ENCODE data around the gene CHI3L2. TPM values are rescaled to one million over a fixed set of nuclear protein-coding genes. Genes with fewer than 3 reads are reported as not detected.
A peak's percentile ranks its signal among the peaks of the same experiment; 100 is the strongest.

CHI3L2 gene
- total and polyA plus RNA-seq, 9 donors: 0.91 to 17.0 (median 1.5) TPM; not detected in 1

DNA sequence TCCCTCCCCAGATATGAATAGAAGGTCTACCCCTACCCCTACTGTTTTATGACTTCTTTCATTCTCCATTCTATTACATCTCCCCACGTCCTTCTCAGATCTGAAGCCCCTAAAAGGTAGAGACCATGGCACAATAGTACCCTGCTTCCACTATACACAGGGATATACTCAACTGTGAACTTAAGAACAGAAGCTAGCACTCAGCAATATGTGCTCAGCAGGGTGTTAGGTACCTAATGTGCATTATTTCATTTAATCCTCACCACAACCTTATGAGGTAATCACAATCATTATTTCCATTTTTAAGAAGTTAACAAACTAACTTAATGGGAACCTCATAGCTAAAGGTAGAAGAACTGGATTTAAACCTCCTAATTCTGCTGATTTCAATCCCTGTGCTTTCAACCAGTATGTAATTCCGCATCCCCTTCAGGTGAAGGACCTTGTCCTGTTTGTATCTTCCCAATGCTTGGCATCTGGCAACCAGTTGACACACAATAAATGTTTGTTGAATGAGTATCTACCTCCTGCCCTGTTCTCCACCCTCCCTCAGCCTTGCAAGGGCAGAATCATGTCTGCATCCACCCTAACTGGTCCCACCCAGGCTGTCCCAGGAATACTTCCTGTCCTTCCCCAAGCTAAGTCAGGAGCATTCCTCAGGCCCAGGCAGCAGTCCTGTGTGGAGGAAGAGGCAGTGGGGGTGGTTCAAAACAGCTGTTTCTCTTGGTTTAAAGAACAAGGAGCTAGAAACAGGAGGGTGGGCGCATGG lies 33.6 kb upstream of the CHI3L2 start:
- DNase-seq: no peak
- H3K27me3 ChIP-seq: no peaks in the 10 kb centered on the region
- 93 to 96% (median 94%) methylated on average over 3 of the region's 3 CpGs for whole genome bisulfite sequencing, 3 donors
- no peak overlapping the region for H3K27ac ChIP-seq
- intact Hi-C loops (cut with DNase I): no loop called here
- TF ChIP-seq POLR2A (IDR thresholded peaks at IDR 0.05) (no peak), EP300 (IDR thresholded peaks at IDR 0.05) (no peak)
- TF ChIP-seq, protein P1, sequence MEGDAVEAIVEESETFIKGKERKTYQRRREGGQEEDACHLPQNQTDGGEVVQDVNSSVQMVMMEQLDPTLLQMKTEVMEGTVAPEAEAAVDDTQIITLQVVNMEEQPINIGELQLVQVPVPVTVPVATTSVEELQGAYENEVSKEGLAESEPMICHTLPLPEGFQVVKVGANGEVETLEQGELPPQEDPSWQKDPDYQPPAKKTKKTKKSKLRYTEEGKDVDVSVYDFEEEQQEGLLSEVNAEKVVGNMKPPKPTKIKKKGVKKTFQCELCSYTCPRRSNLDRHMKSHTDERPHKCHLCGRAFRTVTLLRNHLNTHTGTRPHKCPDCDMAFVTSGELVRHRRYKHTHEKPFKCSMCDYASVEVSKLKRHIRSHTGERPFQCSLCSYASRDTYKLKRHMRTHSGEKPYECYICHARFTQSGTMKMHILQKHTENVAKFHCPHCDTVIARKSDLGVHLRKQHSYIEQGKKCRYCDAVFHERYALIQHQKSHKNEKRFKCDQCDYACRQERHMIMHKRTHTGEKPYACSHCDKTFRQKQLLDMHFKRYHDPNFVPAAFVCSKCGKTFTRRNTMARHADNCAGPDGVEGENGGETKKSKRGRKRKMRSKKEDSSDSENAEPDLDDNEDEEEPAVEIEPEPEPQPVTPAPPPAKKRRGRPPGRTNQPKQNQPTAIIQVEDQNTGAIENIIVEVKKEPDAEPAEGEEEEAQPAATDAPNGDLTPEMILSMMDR (IDR thresholded peaks at IDR 0.05): no peak
- H3K9me3 ChIP-seq: no peaks in the 10 kb centered on the region
- no peak overlapping the region for H3K4me3 ChIP-seq
- no peaks in the 10 kb centered on the region for H3K36me3 ChIP-seq
- H3K4me1 ChIP-seq (ENCODE audit: insufficient read depth): peaks cover 5% of the 10 kb centered on the region

DNA sequence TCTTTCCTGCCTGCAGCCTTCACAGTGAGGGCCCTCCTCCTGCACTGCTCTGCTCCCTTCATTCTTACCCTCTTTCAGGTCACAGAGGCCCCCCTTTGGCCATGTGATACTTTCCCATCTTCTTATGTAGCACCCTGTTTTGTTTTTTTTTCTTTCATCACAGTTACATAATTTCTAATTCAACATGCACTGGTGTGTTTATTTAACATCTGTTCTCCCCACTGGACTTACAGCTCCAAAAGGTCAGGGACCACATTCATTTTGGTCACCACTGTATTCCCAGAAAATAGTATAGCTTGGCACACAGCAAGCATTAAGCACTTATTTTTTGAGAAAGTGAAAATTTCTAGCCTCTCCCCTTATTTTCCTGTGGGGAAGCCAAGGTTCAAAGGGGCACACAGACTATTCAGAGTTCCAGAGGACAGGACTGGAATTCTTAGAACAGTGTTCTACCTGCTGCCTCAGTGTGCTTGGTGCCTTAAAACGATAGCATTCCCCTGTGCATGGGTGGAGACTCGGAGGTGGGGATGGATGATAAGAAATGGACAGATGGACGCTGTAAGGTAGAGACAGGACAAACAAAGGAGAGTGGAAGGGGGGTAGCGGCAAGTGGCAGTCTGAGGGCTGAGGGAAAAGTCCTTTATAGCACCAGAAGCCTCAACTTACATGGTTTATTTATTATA lies 32.4 kb upstream of the CHI3L2 start:
- no peaks in the 10 kb centered on the region for H3K27me3 ChIP-seq
- no peak overlapping the region for H3K4me3 ChIP-seq
- TF ChIP-seq POLR2A (IDR thresholded peaks at IDR 0.05): no peak
- no peak for TF ChIP-seq EP300 (IDR thresholded peaks at IDR 0.05)
- TF ChIP-seq, protein P1 (IDR thresholded peaks at IDR 0.05): no peak
- intact Hi-C loops (cut with DNase I): no loop called here
- H3K36me3 ChIP-seq: no peaks in the 10 kb centered on the region
- H3K9me3 ChIP-seq: no peaks in the 10 kb centered on the region
- peak in 2 of 5 donors; percentile 19 for DNase-seq
- no peak overlapping the region for H3K27ac ChIP-seq
- H3K4me1 ChIP-seq (ENCODE audit: insufficient read depth): peaks cover 5% of the 10 kb centered on the region
- WGBS, 3 donors: 61 to 62% (median 62%) methylated on average over 4 of the region's 4 CpGs

DNA sequence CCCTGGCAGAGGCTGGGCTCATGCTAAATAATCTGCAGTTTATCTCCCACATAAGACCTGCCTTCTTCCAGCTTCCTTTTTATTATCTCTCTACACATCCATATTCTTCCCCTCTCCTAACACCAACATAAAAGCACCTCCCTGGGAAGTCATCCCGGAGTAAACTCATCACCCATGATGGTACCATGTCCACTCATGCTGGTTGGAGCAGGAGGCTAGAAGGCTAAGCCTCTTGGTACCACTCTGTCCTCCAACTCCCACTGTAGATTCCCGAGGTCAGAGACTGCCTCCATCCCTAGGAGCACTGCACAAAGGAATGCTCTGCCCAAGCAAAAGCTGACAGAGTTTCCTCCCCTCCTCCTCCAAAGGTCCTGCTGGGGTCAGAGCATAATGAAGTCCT lies 31.3 kb upstream of the CHI3L2 start:
- intact Hi-C loops (cut with DNase I): no loop called here
- TF ChIP-seq, protein P1 (IDR thresholded peaks at IDR 0.05): no peak
- TF ChIP-seq POLR2A (IDR thresholded peaks at IDR 0.05): no peak
- no peak for TF ChIP-seq EP300 (IDR thresholded peaks at IDR 0.05)
- WGBS, 3 donors: 84 to 91% (median 87%) methylated on average over 2 of the region's 2 CpGs

DNA sequence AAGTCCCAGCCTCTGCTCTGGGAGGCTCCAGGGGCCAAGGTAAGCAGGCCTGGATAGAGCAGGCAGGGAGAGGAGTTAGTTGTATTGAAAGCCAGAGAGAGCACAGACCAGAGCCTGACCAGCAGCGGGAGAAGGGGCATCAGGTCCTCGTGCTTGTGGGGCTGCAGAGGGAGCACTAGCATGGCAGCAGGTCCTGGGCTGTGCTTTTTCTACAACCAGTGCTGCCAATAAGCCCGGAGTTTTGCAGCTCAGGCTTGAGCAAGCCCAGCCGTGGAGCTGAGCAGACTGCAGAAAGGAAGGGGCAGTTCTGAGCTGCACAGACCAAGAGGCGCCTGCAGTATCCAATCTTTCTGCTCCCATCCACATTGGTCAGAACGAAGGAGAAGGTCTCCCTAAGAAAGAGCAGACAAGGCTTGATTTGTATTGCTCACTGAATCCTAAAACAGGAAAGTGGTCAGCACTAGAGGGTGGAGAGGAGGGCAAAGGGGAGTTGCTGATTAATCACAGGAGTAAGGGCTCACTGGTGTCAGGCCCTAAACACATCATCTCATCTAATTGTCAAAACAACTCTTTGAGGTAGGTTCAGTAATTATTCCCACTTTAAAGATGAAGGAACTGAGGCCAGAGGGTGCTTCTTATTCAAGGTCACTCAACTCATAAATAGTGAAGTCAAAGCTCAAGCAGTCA lies 29.8 kb upstream of the CHI3L2 start:
- no peaks in the 10 kb centered on the region for H3K36me3 ChIP-seq
- DNase-seq: no peak
- peaks cover 3% of the 10 kb centered on the region for H3K4me1 ChIP-seq (ENCODE audit: insufficient read depth)
- no peak for TF ChIP-seq EP300 (IDR thresholded peaks at IDR 0.05)
- H3K27me3 ChIP-seq: no peaks in the 10 kb centered on the region
- no peak overlapping the region for H3K27ac ChIP-seq
- intact Hi-C loops (cut with DNase I): no loop called here
- H3K9me3 ChIP-seq: no peaks in the 10 kb centered on the region
- WGBS, 3 donors: 62 to 83% (median 72%) methylated on average over 6 of the region's 6 CpGs
- H3K4me3 ChIP-seq: no peak overlapping the region

More for the DNA sequence above, 31.3 kb upstream of the CHI3L2 start:
- Histone ChIP-seq H3K9me3 (no peaks in the 10 kb centered on the region), H3K4me1 (ENCODE audit: insufficient read depth) (peaks cover 5% of the 10 kb centered on the region), H3K4me3 (no peak overlapping the region), H3K27me3 (no peaks in the 10 kb centered on the region), H3K27ac (no peak overlapping the region), H3K36me3 (no peaks in the 10 kb centered on the region)
- no peak for DNase-seq
